Endodermal cell (in vitro differentiated cells): Measurements from ENCODE around the gene JADE1. TPM values are rescaled to one million over a fixed set of nuclear protein-coding genes. Genes with fewer than 3 reads are reported as not detected.

Source experiments
- DNase-seq: peaks from one replicate; pipeline ENCODE4 v3.0.0-alpha.2; 2017
- H3K27ac ChIP-seq: 2 replicates; pipeline ENCODE4 v1.5.1; 2013; ENCODE audit warnings: mild to moderate bottlenecking, low read depth, low read length, moderate library complexity
- H3K27me3 ChIP-seq: 2 replicates; pipeline ENCODE4 v1.6.1; 2013; ENCODE audit warnings: mild to moderate bottlenecking, low read length, moderate library complexity; ENCODE audit not compliant: insufficient read depth, control insufficient read depth, poor library complexity, severe bottlenecking
- H3K36me3 ChIP-seq: 2 replicates; pipeline ENCODE4 v1.7.0; 2013; ENCODE audit warnings: mild to moderate bottlenecking, low read length, moderate library complexity; ENCODE audit not compliant: control insufficient read depth, insufficient read depth
- H3K4me1 ChIP-seq: one replicate; pipeline ENCODE4 v1.7.0; 2013; ENCODE audit warnings: low read length; ENCODE audit not compliant: control insufficient read depth, insufficient read depth
- H3K4me3 ChIP-seq: 2 replicates; pipeline ENCODE4 v1.5.1; 2013; ENCODE audit warnings: mild to moderate bottlenecking, low read length, moderate library complexity
- H3K9ac ChIP-seq: 2 replicates; pipeline ENCODE4 v1.6.1; 2013; ENCODE audit warnings: mild to moderate bottlenecking, low read length, moderate library complexity; ENCODE audit not compliant: poor library complexity, severe bottlenecking; ENCODE audit errors: extremely low read depth
- H3K9me3 ChIP-seq: 2 replicates; pipeline ENCODE4 v1.6.1; 2013; ENCODE audit warnings: mild to moderate bottlenecking, low read length, moderate library complexity; ENCODE audit not compliant: control insufficient read depth
- H3K27ac Mint-ChIP-seq: 2 replicates; pipeline ENCODE4 v1.8.0; 2020; ENCODE audit warnings: mixed read lengths
- H3K27me3 Mint-ChIP-seq: 2 replicates; pipeline ENCODE4 v1.8.0; 2021; ENCODE audit warnings: mild to moderate bottlenecking, mixed read lengths; ENCODE audit not compliant: insufficient read depth
- H3K36me3 Mint-ChIP-seq: 2 replicates; pipeline ENCODE4 v1.8.0; 2020; ENCODE audit warnings: low read depth, mixed read lengths
- H3K4me1 Mint-ChIP-seq: 2 replicates; pipeline ENCODE4 v1.8.0; 2020; ENCODE audit warnings: mixed read lengths
- H3K4me3 Mint-ChIP-seq: 2 replicates; pipeline ENCODE4 v1.8.0; 2020; ENCODE audit warnings: mild to moderate bottlenecking, moderate library complexity, mixed read lengths
- H3K9me3 Mint-ChIP-seq: 2 replicates; pipeline ENCODE4 v1.8.0; 2020; ENCODE audit warnings: mild to moderate bottlenecking, mixed read lengths
- WGBS, 2 experiments: methylation state at CpG; one replicate each; pipeline versions ENCODE4 v1.1.5 to v1.1.7; 2013; ENCODE audit warnings: missing lambda C conversion rate in 2 of 2, mixed read lengths in 1 of 2; ENCODE audit not compliant: insufficient coverage in 1 of 2, insufficient read length in 1 of 2; 5-methylcytosine and 5-hydroxymethylcytosine counted together
- total RNA-seq, 2 donors: library from RNA; stranded (reverse); fragmentation: NEBNext Ultra II Directional in 1 of 2; extraction: Animal tissue kit (Norgen Biotek cat#: 25700) in 1 of 2; gene quantifications; 2 replicates in 1 of 2; 3 replicates in 1 of 2; pipeline ENCODE4 v1.2.1, GENCODE V29; 2021
- TF ChIP-seq, protein P1 (sequence below): fragments of 200-600 bp; sonication (generic); conservative IDR thresholded peaks from 2 replicates; pipeline ENCODE4 v1.5.0; 2021; ENCODE audit warnings: antibody characterized with exemption, mild to moderate bottlenecking

Gene JADE1
- total RNA-seq, 2 donors from 2014 or later, result 48.5 to 50.8 TPM

DNA sequence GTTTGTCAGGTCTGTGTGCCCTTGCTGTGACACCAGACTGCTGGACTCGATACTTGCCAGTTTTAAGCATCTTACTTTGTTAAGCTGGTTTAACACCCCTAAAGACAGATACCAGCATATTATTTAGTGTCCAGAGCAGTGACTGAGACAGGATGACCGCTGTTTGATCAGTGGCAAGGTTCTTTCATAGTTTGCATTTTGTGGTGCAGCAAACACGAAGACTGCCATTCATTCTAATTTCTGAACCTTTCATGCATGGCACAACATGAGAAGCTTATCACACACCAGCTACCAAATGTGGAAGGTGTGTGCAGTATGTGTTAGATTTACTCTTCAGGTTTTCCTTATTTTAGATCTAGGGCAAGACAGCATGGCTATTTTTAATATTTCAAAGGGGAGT is 28.2 kb downstream of the JADE1 start:
- peak overlapping the region; percentile 23 for H3K27ac Mint-ChIP-seq
- no peak overlapping the region for H3K4me3 Mint-ChIP-seq
- H3K9me3 ChIP-seq, result no peaks in the 10 kb centered on the region
- peaks cover 32% of the 10 kb centered on the region for H3K4me1 ChIP-seq
- peak; percentile 20 for DNase-seq
- no peak overlapping the region for H3K27ac ChIP-seq
- H3K36me3 Mint-ChIP-seq, result peaks cover 38% of the 10 kb centered on the region
- 93 to 97% methylated on average over 3 of the region's 3 CpGs for WGBS, 2 experiments
- no peaks in the 10 kb centered on the region for H3K9me3 Mint-ChIP-seq
- no peaks in the 10 kb centered on the region for H3K27me3 Mint-ChIP-seq
- H3K4me1 Mint-ChIP-seq, result peaks cover 54% of the 10 kb centered on the region
- H3K4me3 ChIP-seq, result no peak overlapping the region
- TF ChIP-seq, protein P1, sequence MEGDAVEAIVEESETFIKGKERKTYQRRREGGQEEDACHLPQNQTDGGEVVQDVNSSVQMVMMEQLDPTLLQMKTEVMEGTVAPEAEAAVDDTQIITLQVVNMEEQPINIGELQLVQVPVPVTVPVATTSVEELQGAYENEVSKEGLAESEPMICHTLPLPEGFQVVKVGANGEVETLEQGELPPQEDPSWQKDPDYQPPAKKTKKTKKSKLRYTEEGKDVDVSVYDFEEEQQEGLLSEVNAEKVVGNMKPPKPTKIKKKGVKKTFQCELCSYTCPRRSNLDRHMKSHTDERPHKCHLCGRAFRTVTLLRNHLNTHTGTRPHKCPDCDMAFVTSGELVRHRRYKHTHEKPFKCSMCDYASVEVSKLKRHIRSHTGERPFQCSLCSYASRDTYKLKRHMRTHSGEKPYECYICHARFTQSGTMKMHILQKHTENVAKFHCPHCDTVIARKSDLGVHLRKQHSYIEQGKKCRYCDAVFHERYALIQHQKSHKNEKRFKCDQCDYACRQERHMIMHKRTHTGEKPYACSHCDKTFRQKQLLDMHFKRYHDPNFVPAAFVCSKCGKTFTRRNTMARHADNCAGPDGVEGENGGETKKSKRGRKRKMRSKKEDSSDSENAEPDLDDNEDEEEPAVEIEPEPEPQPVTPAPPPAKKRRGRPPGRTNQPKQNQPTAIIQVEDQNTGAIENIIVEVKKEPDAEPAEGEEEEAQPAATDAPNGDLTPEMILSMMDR, result no peak
- peaks cover 81% of the 10 kb centered on the region for H3K36me3 ChIP-seq
- H3K9ac ChIP-seq, result no peak overlapping the region
- H3K27me3 ChIP-seq, result no peaks in the 10 kb centered on the region

DNA sequence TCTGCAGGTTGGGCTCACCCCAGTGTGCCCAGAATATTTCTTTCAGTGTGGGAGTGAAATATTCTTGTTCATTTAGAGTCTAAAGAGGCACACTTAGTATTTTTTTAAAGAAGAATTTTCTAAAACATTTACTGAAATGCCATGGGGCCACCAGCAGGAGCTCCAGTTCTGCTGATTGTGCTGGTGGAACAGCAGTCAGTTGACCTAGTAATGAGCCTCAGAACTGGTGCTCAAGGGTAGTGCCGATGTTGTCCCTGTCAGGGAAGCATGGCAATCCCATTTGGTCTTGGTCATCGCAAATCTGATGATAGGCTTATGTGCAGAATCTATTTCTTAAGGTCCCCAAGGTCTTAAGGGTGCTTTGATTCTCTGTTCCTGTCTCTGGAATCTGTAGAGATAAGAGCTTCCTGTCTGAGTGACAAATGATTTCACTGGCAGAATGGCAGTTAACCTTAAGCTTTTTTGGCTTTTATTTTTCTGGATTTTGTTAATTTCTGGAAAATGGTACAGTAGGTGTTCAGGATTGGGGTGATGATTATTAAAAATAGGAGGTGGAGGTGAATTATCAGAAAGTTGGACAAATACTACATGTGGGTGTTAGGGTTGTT is 31.3 kb downstream of the JADE1 start:
- Histone ChIP-seq H3K9me3 (no peaks in the 10 kb centered on the region), H3K36me3 (peaks cover 82% of the 10 kb centered on the region), H3K27ac (no peak overlapping the region), H3K4me1 (peaks cover 14% of the 10 kb centered on the region), H3K4me3 (no peak overlapping the region), H3K9ac (no peak overlapping the region), H3K27me3 (no peaks in the 10 kb centered on the region)
- H3K9me3 Mint-ChIP-seq, result no peaks in the 10 kb centered on the region
- WGBS, 2 experiments, result 95 to 100% methylated on average over 1 to 2 of the region's 2 CpGs
- H3K36me3 Mint-ChIP-seq, result peaks cover 46% of the 10 kb centered on the region
- no peak overlapping the region for H3K4me3 Mint-ChIP-seq
- peak; percentile 43 for DNase-seq
- H3K27me3 Mint-ChIP-seq, result no peaks in the 10 kb centered on the region
- peaks cover 52% of the 10 kb centered on the region for H3K4me1 Mint-ChIP-seq
- TF ChIP-seq, protein P1, result peak; percentile 59
- no peak overlapping the region for H3K27ac Mint-ChIP-seq

DNA sequence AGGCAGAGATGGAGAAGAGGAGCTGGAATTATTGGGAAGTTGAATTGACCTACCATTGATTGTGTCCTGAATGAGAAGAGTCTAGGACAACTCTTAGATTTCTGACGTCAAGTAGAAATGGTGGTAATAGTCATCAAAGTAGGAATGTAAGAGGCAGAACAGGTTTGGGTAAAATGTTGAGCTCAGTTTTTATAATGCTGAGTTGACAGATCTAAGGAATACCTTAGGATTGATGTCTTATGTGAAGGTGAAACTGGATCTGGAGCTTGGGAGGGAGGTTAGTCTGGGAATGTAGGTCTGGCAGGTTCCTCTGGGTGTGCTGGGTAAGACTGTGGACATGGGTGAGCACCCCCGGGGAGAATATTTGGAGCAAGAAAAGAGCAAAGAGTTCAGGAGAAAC is 31.9 kb downstream of the JADE1 start:
- H3K36me3 ChIP-seq, result peaks cover 84% of the 10 kb centered on the region
- H3K27me3 Mint-ChIP-seq, result no peaks in the 10 kb centered on the region
- H3K27ac ChIP-seq, result no peak overlapping the region
- H3K4me3 ChIP-seq, result no peak overlapping the region
- H3K36me3 Mint-ChIP-seq, result peaks cover 51% of the 10 kb centered on the region
- peaks cover 50% of the 10 kb centered on the region for H3K4me1 Mint-ChIP-seq
- peaks cover 12% of the 10 kb centered on the region for H3K4me1 ChIP-seq
- H3K27ac Mint-ChIP-seq, result no peak overlapping the region
- peak; percentile 17 for DNase-seq
- H3K27me3 ChIP-seq, result no peaks in the 10 kb centered on the region
- no peaks in the 10 kb centered on the region for H3K9me3 ChIP-seq
- TF ChIP-seq, protein P1, result no peak
- no peaks in the 10 kb centered on the region for H3K9me3 Mint-ChIP-seq
- H3K9ac ChIP-seq, result no peak overlapping the region
- WGBS, 2 experiments, result 91 to 93% methylated on average over 2 of the region's 2 CpGs
- no peak overlapping the region for H3K4me3 Mint-ChIP-seq
